ENCODE results near the gene TSPAN2. TPM values are rescaled to one million over a fixed set of nuclear protein-coding genes. Genes with fewer than 3 reads are reported as not detected.
A peak's percentile ranks its signal among the peaks of the same experiment; 100 is the strongest.

The TSPAN2 gene
- total RNA-seq, 4 donors from 2014 or later: 0.83 to 7.6 (median 3.9) TPM

- peaks cover 0 to 16% (median 6%) of the 10 kb centered on the region in 3 donors for H3K9me3 ChIP-seq
- peaks cover 0 to 5% (median 0%) of the 10 kb centered on the region in 3 donors for H3K4me1 ChIP-seq
- no peak overlapping the region for H3K27ac ChIP-seq
- H3K36me3 ChIP-seq: no peaks in the 10 kb centered on the region
- DNase-seq: no peak
- H3K27me3 ChIP-seq: peaks cover 0 to 6% (median 0%) of the 10 kb centered on the region in 4 donors
- TF ChIP-seq POLR2A (IDR thresholded peaks at IDR 0.05): no peak
- no peak for TF ChIP-seq CTCF (IDR thresholded peaks at IDR 0.05)
- WGBS, 2 donors: 48 to 65% methylated on average over 5 of the region's 5 CpGs
- H3K4me3 ChIP-seq: no peak overlapping the region
- intact Hi-C loops (cut with DNase I): no loop called here
These were observed 27.2 kb upstream of the TSPAN2 start for GRCh38 chr1:115116512-115116911.

GRCh38 chr1:115115521-115116161, 26.3 kb upstream of the TSPAN2 start:
- intact Hi-C loops (cut with DNase I): no loop called here
- H3K27ac ChIP-seq: no peak overlapping the region
- no peak for TF ChIP-seq CTCF (IDR thresholded peaks at IDR 0.05)
- TF ChIP-seq POLR2A (IDR thresholded peaks at IDR 0.05): no peak
- H3K9me3 ChIP-seq: peaks cover 0 to 10% (median 0%) of the 10 kb centered on the region in 3 donors
- WGBS, 2 donors: 60 to 74% methylated on average over 5 to 6 of the region's 6 CpGs
- H3K4me1 ChIP-seq: peaks cover 0 to 5% (median 0%) of the 10 kb centered on the region in 3 donors
- no peaks in the 10 kb centered on the region for H3K36me3 ChIP-seq
- H3K27me3 ChIP-seq: peaks cover 0 to 6% (median 0%) of the 10 kb centered on the region in 4 donors
- H3K4me3 ChIP-seq: no peak overlapping the region
- DNase-seq: no peak

- Histone ChIP-seq H3K27me3 (no peaks in the 10 kb centered on the region), H3K4me1 (peaks cover 0 to 5% (median 0%) of the 10 kb centered on the region in 3 donors), H3K9me3 (no peaks in the 10 kb centered on the region), H3K27ac (no peak overlapping the region), H3K4me3 (no peak overlapping the region), H3K36me3 (no peaks in the 10 kb centered on the region)
- no peak for DNase-seq
- whole genome bisulfite sequencing, 2 donors: 13 to 18% methylated on average over 3 of the region's 3 CpGs
- intact Hi-C loops (cut with DNase I): no loop called here
- TF ChIP-seq POLR2A (IDR thresholded peaks at IDR 0.05) (no peak), CTCF (IDR thresholded peaks at IDR 0.05) (no peak)
These were observed 25.0 kb upstream of the TSPAN2 start for GRCh38 chr1:115114308-115114707.

GRCh38 chr1:115113766-115114165, 24.5 kb upstream of the TSPAN2 start:
- Histone ChIP-seq H3K27ac (no peak overlapping the region), H3K9me3 (no peaks in the 10 kb centered on the region), H3K4me3 (no peak overlapping the region), H3K27me3 (no peaks in the 10 kb centered on the region), H3K36me3 (no peaks in the 10 kb centered on the region), H3K4me1 (peaks cover 0 to 5% (median 0%) of the 10 kb centered on the region in 3 donors)
- no peak for DNase-seq
- 69 to 88% methylated on average over 1 to 4 of the region's 4 CpGs for WGBS, 2 donors
- TF ChIP-seq POLR2A (IDR thresholded peaks at IDR 0.05) (no peak), CTCF (IDR thresholded peaks at IDR 0.05) (no peak)
- intact Hi-C loops (cut with DNase I): no loop called here

GRCh38 chr1:115112496-115113375, 23.4 kb upstream of the TSPAN2 start:
- Histone ChIP-seq H3K4me3 (no peak overlapping the region), H3K9me3 (no peaks in the 10 kb centered on the region), H3K4me1 (peaks cover 0 to 9% (median 0%) of the 10 kb centered on the region in 3 donors), H3K27ac (no peak overlapping the region), H3K27me3 (no peaks in the 10 kb centered on the region), H3K36me3 (no peaks in the 10 kb centered on the region)
- no peak for DNase-seq
- intact Hi-C loops (cut with DNase I): no loop called here
- TF ChIP-seq POLR2A (IDR thresholded peaks at IDR 0.05) (no peak), CTCF (IDR thresholded peaks at IDR 0.05) (peak; percentile 79 to 94 (median 90))
- WGBS, 2 donors: 24 to 27% methylated on average over 10 to 18 of the region's 18 CpGs

All from esophagus squamous epithelium (tissue), 5 donors.